Loucy (cell line): ENCODE data around the gene HTR7.
A peak's percentile ranks its signal among the peaks of the same experiment; 100 is the strongest.

Experiments used
- CTCF ChIP-seq: fragments of 200-600 bp; sonication (generic); conservative IDR thresholded peaks from 2 replicates; pipeline ENCODE4 v1.5.1; 2014; ENCODE audit warnings: mild to moderate bottlenecking, antibody characterized with exemption, low read length
- EZH2phosphoT487 ChIP-seq: fragments of 200-600 bp; IDR thresholded peaks from 2 replicates; pipeline ENCODE4 v1.6.1; 2018; ENCODE audit warnings: antibody characterized with exemption, mild to moderate bottlenecking, moderate library complexity, borderline replicate concordance

- TF ChIP-seq CTCF = peak; percentile 88
- no peak for TF ChIP-seq EZH2phosphoT487
These were observed 106.5 kb downstream of the HTR7 start for GRCh38 chr10:90751107-90751997.
